ENCODE measurements around the gene UGT1A8. TPM values are rescaled to one million over a fixed set of nuclear protein-coding genes. Genes with fewer than 3 reads are reported as not detected.
A peak's percentile ranks its signal among the peaks of the same experiment; 100 is the strongest.
"Not testable (repeated sequence)": the region's sequence is repeated elsewhere in the genome, so short reads cannot be mapped to it uniquely, and the experiment has no call there.

UGT1A8 gene
- total RNA-seq (2022) (not detected in 2 replicates), Bru-seq, nascent RNA (not detected), BruChase-seq, experiment 1, labeled RNA remaining after a 6-hour chase (percentile 5 among the genes with signal in this experiment), BruChase-seq, experiment 2, labeled RNA remaining after a 2-hour chase (percentile 5 among the genes with signal in this experiment)
- long read RNA-seq: 0 reads

DNA sequence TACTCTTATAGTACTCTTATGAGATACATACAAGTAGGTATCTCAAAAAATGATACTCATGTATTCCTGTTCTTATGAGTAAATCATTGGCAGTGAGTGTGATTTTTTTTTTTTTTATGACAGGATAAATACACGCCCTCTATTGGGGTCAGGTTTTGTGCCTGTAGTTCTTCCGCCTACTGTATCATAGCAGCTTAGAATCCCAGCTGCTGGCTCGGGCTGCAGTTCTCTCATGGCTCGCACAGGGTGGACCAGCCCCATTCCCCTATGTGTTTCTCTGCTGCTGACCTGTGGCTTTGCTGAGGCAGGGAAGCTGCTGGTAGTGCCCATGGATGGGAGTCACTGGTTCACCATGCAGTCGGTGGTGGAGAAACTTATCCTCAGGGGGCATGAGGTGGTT lies at the start of gene UGT1A8:
TSS of gene UGT1A8 (plus strand) at position 158 of the 400 bp plus-strand sequence. CDS start at position 233, 75 bp downstream.
- H3K27me3 Mint-ChIP-seq (ENCODE audit: insufficient read depth, unreplicated experiment); DNase-seq (ENCODE audit: unreplicated experiment); CTCF ChIA-PET; BruUV-seq (replicated peaks); intact Hi-C loops (cut with micrococcal nuclease); H3K4me3 Mint-ChIP-seq (ENCODE audit: unreplicated experiment); H3K27ac Mint-ChIP-seq (ENCODE audit: low read depth, unreplicated experiment); H3K36me3 Mint-ChIP-seq (ENCODE audit: insufficient read depth, unreplicated experiment); H3K4me1 Mint-ChIP-seq (ENCODE audit: insufficient read depth, unreplicated experiment); POLR2A ChIA-PET: not testable (repeated sequence)
- peaks cover 15% of the 10 kb centered on the region for H3K9me3 Mint-ChIP-seq (ENCODE audit: unreplicated experiment)

DNA sequence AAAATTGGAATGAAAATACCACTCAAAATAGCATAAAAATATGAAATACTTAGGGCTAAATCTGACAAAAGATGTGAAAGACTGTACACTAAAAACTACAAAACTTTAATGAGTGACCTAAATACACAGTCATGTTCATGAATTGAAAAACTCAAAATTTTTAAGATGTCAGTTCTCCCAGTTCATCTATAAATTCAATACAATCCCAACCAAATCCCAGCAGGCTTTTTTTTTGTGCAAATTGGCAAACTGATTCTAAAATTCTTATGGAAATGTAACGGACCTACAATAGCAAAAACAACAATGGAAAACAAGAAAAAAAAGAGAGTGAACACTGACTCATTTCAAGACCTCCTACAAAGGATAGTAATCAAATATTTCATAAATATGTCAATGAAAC lies 46.4 kb upstream of the UGT1A8 start:
- Mint-ChIP-seq H3K4me3 (ENCODE audit: unreplicated experiment) (no peak overlapping the region), H3K27ac (ENCODE audit: low read depth, unreplicated experiment) (no peak overlapping the region), H3K9me3 (ENCODE audit: unreplicated experiment) (no peaks in the 10 kb centered on the region), H3K36me3 (ENCODE audit: insufficient read depth, unreplicated experiment) (peaks cover 7% of the 10 kb centered on the region), H3K4me1 (ENCODE audit: insufficient read depth, unreplicated experiment) (no peaks in the 10 kb centered on the region), H3K27me3 (ENCODE audit: insufficient read depth, unreplicated experiment) (no peaks in the 10 kb centered on the region)
- no peak for TF ChIP-seq CTCF (IDR thresholded peaks at IDR 0.05; ENCODE audit: unreplicated experiment)
- ChIA-PET POLR2A (no interaction called here), CTCF (no interaction called here)
- DNase-seq (ENCODE audit: unreplicated experiment): no peak
- intact Hi-C loops (cut with micrococcal nuclease): no loop called here
- no TSS peak for BruUV-seq (replicated peaks)

GRCh38 chr2:233571462-233571861 lies 46.0 kb upstream of the UGT1A8 start:
- peaks cover 4% of the 10 kb centered on the region for H3K36me3 Mint-ChIP-seq (ENCODE audit: insufficient read depth, unreplicated experiment)
- H3K4me3 Mint-ChIP-seq (ENCODE audit: unreplicated experiment): no peak overlapping the region
- CTCF ChIA-PET: no interaction called here
- no peak for DNase-seq (ENCODE audit: unreplicated experiment)
- POLR2A ChIA-PET: no interaction called here
- intact Hi-C loops (cut with micrococcal nuclease): no loop called here
- no peaks in the 10 kb centered on the region for H3K27me3 Mint-ChIP-seq (ENCODE audit: insufficient read depth, unreplicated experiment)
- no peak overlapping the region for H3K27ac Mint-ChIP-seq (ENCODE audit: low read depth, unreplicated experiment)
- no peak for TF ChIP-seq CTCF (IDR thresholded peaks at IDR 0.05; ENCODE audit: unreplicated experiment)
- no TSS peak for BruUV-seq (replicated peaks)
- no peaks in the 10 kb centered on the region for H3K9me3 Mint-ChIP-seq (ENCODE audit: unreplicated experiment)
- no peaks in the 10 kb centered on the region for H3K4me1 Mint-ChIP-seq (ENCODE audit: insufficient read depth, unreplicated experiment)

- H3K9me3 Mint-ChIP-seq (ENCODE audit: unreplicated experiment): no peaks in the 10 kb centered on the region
- no peaks in the 10 kb centered on the region for H3K36me3 Mint-ChIP-seq (ENCODE audit: insufficient read depth, unreplicated experiment)
- no peak for DNase-seq (ENCODE audit: unreplicated experiment)
- no TSS peak for BruUV-seq (replicated peaks)
- intact Hi-C loops (cut with micrococcal nuclease): no loop called here
- no peaks in the 10 kb centered on the region for H3K27me3 Mint-ChIP-seq (ENCODE audit: insufficient read depth, unreplicated experiment)
- H3K4me1 Mint-ChIP-seq (ENCODE audit: insufficient read depth, unreplicated experiment): no peaks in the 10 kb centered on the region
- CTCF ChIA-PET: interaction anchor here (0.6 kb wide), 1 partner anchor 421 kb away, joined by 3 read pairs; no protein-coding TSS in a partner anchor
- POLR2A ChIA-PET: no interaction called here
- TF ChIP-seq CTCF (IDR thresholded peaks at IDR 0.05; ENCODE audit: unreplicated experiment): no peak
- no peak overlapping the region for H3K4me3 Mint-ChIP-seq (ENCODE audit: unreplicated experiment)
- no peak overlapping the region for H3K27ac Mint-ChIP-seq (ENCODE audit: low read depth, unreplicated experiment)
These were observed 45.0 kb upstream of the UGT1A8 start for GRCh38 chr2:233572468-233572867.

DNA sequence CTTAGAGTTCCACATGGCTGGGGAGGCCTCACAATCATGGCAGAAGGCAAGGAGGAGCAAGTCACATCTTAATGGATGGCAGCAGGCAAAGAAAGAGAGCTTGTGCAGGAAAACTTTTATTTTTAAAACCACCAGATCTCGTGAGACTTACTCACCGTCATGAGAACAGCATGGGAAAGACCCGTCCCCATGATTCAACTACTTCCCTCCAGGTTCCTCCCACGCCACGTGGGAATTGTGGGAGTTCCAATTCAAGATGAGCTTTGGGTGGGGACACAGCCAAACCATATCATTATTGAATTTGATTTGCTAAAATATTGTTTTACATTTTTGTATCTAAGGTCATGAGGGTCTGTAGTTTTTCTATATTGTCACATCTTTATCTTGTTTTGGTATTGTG lies 40.1 kb upstream of the UGT1A8 start:
- CTCF ChIA-PET; H3K27ac Mint-ChIP-seq (ENCODE audit: low read depth, unreplicated experiment); intact Hi-C loops (cut with micrococcal nuclease); H3K27me3 Mint-ChIP-seq (ENCODE audit: insufficient read depth, unreplicated experiment); POLR2A ChIA-PET; H3K36me3 Mint-ChIP-seq (ENCODE audit: insufficient read depth, unreplicated experiment); BruUV-seq (replicated peaks); H3K4me1 Mint-ChIP-seq (ENCODE audit: insufficient read depth, unreplicated experiment); H3K9me3 Mint-ChIP-seq (ENCODE audit: unreplicated experiment); DNase-seq (ENCODE audit: unreplicated experiment); H3K4me3 Mint-ChIP-seq (ENCODE audit: unreplicated experiment): not testable (repeated sequence)

DNA sequence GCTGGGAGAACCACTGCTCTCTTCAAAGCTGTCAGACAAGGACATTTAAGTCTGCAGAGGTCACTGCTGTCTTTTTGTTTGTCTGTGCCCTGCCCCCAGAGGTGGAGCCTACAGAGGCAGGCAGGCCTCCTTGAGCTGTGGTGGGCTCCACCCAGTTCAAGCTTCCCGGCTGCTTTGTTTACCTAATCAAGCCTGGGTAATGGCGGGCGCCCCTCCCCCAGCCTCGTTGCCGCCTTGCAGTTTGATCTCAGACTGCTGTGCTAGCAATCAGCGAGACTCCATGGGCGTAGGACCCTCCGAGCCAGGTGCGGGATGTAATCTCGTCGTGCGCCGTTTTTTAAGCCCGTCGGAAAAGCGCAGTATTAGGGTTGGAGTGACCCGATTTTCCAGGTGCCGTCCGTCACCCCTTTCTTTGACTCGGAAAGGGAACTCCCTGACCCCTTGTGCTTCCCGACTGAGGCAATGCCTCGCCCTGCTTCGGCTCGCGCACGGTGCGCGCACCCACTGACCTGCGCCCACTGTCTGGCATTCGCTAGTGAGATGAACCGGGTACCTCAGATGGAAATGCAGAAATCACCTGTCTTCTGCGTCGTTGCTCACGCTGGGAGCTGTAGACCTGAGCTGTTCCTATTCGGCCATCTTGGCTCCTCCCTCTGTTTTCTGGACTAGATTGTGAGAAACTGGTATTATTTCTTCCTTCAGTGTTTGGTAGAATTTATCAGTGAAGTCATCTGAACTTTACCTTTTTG lies 34.0 kb upstream of the UGT1A8 start:
- intact Hi-C loops (cut with micrococcal nuclease); H3K4me1 Mint-ChIP-seq (ENCODE audit: insufficient read depth, unreplicated experiment); DNase-seq (ENCODE audit: unreplicated experiment); H3K9me3 Mint-ChIP-seq (ENCODE audit: unreplicated experiment); H3K27me3 Mint-ChIP-seq (ENCODE audit: insufficient read depth, unreplicated experiment); CTCF ChIA-PET; H3K4me3 Mint-ChIP-seq (ENCODE audit: unreplicated experiment); H3K36me3 Mint-ChIP-seq (ENCODE audit: insufficient read depth, unreplicated experiment); POLR2A ChIA-PET; BruUV-seq (replicated peaks); H3K27ac Mint-ChIP-seq (ENCODE audit: low read depth, unreplicated experiment): not testable (repeated sequence)
